Nephron (organoid): Measurements from ENCODE around the gene LAMA3.
"Not testable (repeated sequence)": the region's sequence is repeated elsewhere in the genome, so short reads cannot be mapped to it uniquely, and the experiment has no call there.

ENCODE experiments used
- H3K27ac Mint-ChIP-seq, 3 experiments: 2 replicates each; pipeline ENCODE4 v1.8.0; 2020; ENCODE audit warnings: mixed read lengths in 3 of 3, mild to moderate bottlenecking in 2 of 3, moderate library complexity in 1 of 3
- H3K27me3 Mint-ChIP-seq: 2 replicates; pipeline ENCODE4 v1.8.0; 2021; ENCODE audit warnings: low read depth, mild to moderate bottlenecking, moderate library complexity, mixed read lengths
- H3K36me3 Mint-ChIP-seq: 2 replicates; pipeline ENCODE4 v1.8.0; 2020; ENCODE audit warnings: low read depth, mixed read lengths
- H3K4me1 Mint-ChIP-seq: 2 replicates; pipeline ENCODE4 v1.8.0; 2020; ENCODE audit warnings: mixed read lengths
- H3K4me3 Mint-ChIP-seq, 3 experiments: 2 replicates each; pipeline ENCODE4 v1.8.0; 2020; ENCODE audit warnings: mild to moderate bottlenecking in 3 of 3, mixed read lengths in 3 of 3, moderate library complexity in 2 of 3
- H3K9me3 Mint-ChIP-seq: 2 replicates; pipeline ENCODE4 v1.8.0; 2020; ENCODE audit warnings: mixed read lengths
- TF ChIP-seq, protein P1 (sequence below), 3 experiments: fragments of 200-600 bp; sonication (generic); IDR thresholded peaks; one replicate each; pipeline ENCODE4 v1.5.0; 2021; ENCODE audit warnings: antibody characterized with exemption in 3 of 3; ENCODE audit not compliant: unreplicated experiment in 3 of 3

LAMA3 gene

DNA sequence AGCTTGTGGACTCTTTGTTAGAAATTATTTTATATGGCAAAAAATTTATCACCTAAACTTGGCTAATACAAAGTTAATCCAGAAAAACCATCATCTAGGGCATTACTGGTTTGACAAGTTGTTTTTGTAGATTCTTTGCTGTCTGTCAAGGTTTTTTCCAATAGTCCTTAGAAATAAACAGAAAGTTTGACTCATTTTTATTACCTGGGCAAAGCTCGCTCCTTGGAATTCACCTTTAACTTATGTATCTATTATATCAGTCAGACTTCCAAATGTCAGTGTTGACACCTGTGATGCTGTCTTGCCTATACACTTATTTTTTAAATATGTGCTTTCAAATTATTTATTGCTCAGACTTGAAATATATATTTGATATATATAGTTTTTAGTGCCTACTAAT lies 21.7 kb downstream of the LAMA3 start:
- H3K27me3 Mint-ChIP-seq = no peaks in the 10 kb centered on the region
- H3K9me3 Mint-ChIP-seq = peaks cover 7% of the 10 kb centered on the region
- no peak overlapping the region for H3K4me3 Mint-ChIP-seq
- no peak overlapping the region for H3K27ac Mint-ChIP-seq
- TF ChIP-seq, protein P1, sequence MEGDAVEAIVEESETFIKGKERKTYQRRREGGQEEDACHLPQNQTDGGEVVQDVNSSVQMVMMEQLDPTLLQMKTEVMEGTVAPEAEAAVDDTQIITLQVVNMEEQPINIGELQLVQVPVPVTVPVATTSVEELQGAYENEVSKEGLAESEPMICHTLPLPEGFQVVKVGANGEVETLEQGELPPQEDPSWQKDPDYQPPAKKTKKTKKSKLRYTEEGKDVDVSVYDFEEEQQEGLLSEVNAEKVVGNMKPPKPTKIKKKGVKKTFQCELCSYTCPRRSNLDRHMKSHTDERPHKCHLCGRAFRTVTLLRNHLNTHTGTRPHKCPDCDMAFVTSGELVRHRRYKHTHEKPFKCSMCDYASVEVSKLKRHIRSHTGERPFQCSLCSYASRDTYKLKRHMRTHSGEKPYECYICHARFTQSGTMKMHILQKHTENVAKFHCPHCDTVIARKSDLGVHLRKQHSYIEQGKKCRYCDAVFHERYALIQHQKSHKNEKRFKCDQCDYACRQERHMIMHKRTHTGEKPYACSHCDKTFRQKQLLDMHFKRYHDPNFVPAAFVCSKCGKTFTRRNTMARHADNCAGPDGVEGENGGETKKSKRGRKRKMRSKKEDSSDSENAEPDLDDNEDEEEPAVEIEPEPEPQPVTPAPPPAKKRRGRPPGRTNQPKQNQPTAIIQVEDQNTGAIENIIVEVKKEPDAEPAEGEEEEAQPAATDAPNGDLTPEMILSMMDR (IDR thresholded peaks at IDR 0.05; ENCODE audit: unreplicated experiment in 3 of 3) = no peak
- H3K4me1 Mint-ChIP-seq = no peaks in the 10 kb centered on the region
- H3K36me3 Mint-ChIP-seq = no peaks in the 10 kb centered on the region

DNA sequence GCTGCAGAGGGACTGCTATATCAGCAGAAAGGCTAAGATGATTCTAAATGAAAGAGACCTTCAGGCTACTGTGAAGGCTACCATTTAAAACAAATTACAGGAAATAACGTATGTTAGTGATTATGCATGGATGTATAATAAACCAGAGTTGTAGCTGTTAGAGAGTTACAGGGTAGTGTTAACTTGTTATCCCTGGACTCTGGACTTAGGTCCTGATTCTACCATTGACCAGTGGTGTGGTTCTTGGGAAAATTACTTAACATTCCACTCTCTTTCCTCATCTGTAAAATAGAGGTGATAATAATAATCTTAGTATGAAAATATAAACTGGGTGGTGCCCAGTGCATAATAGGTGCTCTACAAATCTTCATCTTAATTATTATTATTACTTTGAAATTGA lies 22.2 kb downstream of the LAMA3 start:
- peaks cover 7% of the 10 kb centered on the region for H3K9me3 Mint-ChIP-seq
- H3K4me3 Mint-ChIP-seq = no peak overlapping the region
- no peaks in the 10 kb centered on the region for H3K4me1 Mint-ChIP-seq
- no peaks in the 10 kb centered on the region for H3K36me3 Mint-ChIP-seq
- no peaks in the 10 kb centered on the region for H3K27me3 Mint-ChIP-seq
- TF ChIP-seq, protein P1 (IDR thresholded peaks at IDR 0.05; ENCODE audit: unreplicated experiment in 3 of 3) = no peak
- no peak overlapping the region for H3K27ac Mint-ChIP-seq

DNA sequence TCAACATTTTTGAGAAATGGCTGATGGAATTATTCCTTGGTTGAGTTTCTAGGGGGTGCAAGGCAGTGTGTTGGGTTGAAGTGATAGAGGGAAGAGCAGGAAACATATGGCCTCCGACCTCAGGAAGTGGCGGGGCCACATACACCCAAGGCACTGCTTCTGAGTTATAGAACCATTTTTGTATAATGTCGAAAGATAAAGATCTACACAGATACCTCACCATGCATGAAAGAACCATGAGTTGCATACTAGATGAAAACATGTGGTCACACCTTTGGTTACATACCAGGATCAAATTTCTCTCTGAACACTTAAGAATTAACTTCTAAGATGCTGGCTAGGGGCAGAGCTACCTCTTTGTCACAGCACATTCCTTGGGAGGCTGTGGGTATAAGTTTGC lies 23.2 kb downstream of the LAMA3 start:
- Mint-ChIP-seq H3K27me3 (no peaks in the 10 kb centered on the region), H3K4me1 (no peaks in the 10 kb centered on the region), H3K4me3 (no peak overlapping the region), H3K9me3 (peaks cover 7% of the 10 kb centered on the region), H3K36me3 (no peaks in the 10 kb centered on the region), H3K27ac (no peak overlapping the region)
- TF ChIP-seq, protein P1 (IDR thresholded peaks at IDR 0.05; ENCODE audit: unreplicated experiment in 3 of 3) = no peak

DNA sequence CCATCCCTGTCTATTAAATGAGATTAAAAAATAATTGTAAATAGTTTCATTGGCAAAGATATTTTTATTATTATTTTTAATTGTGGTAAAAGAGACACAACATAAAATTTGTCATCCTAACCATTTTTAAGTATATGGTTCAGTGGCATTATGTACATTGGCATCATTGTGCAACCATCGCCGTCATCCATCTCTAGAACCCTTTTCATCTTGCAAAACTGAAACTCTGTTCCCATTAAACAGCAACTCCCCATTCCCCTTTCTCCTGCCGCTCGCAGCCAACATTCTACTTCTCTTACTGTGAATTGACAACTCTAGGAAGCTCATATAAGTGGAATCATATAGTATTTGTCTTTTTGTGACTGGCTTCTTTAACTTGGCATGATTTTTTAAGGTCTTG lies 25.3 kb downstream of the LAMA3 start:
- no peaks in the 10 kb centered on the region for H3K4me1 Mint-ChIP-seq
- TF ChIP-seq, protein P1 (IDR thresholded peaks at IDR 0.05; ENCODE audit: unreplicated experiment in 3 of 3) = no peak
- H3K9me3 Mint-ChIP-seq = peaks cover 2% of the 10 kb centered on the region
- H3K27me3 Mint-ChIP-seq = peaks cover 4% of the 10 kb centered on the region
- H3K27ac Mint-ChIP-seq = no peak overlapping the region
- H3K36me3 Mint-ChIP-seq = no peaks in the 10 kb centered on the region
- no peak overlapping the region for H3K4me3 Mint-ChIP-seq

DNA sequence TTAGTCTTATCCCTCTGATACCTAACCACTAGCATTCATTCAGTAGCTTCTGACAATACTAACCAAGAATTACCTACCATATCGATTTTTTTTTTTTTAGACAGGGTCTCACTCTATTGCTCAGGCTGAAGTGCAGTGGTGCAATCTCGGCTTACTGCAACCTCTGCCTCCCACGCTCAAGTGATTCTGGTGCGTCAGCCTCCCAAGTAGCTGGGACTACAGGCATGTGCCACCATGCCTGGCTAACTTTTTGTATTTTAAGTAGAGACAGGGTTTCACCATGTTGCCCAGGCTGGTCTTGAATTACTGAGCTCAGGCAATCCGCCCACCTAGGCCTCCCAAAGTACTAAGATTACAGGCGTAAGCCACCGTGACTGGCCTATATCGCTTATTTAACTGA lies 26.8 kb downstream of the LAMA3 start:
- H3K27me3 Mint-ChIP-seq, H3K4me3 Mint-ChIP-seq, H3K36me3 Mint-ChIP-seq, H3K4me1 Mint-ChIP-seq, H3K9me3 Mint-ChIP-seq, H3K27ac Mint-ChIP-seq: not testable (repeated sequence)

DNA sequence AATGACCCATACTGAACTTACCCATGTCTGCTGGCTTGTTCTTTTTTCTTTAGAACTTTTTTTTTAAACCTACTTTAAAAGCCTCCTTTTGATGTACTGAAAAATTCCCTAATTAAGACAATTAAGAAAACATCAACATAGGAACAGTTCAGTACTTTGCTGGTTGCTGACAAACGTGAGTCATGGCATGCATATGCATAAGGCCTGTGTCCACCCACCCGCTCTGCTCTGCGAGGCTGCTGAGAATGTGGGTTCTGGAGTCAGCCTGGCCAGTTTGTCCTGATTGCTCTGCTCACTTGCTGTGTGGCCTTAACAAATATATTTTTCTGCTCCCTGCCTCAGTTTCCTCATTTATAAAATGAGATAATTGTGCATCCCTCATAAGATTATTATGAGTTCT lies 27.3 kb downstream of the LAMA3 start:
- Mint-ChIP-seq H3K36me3 (no peaks in the 10 kb centered on the region), H3K27me3 (peaks cover 6% of the 10 kb centered on the region), H3K9me3 (no peaks in the 10 kb centered on the region), H3K27ac (no peak overlapping the region), H3K4me1 (no peaks in the 10 kb centered on the region), H3K4me3 (no peak overlapping the region)
- TF ChIP-seq, protein P1 (IDR thresholded peaks at IDR 0.05; ENCODE audit: unreplicated experiment in 3 of 3) = no peak
